Stimulated activated naive B cell treated with anti-CD40 and anti-IgM and Interleukin-4, amounts not matched to agents 10 μg/mL and 1 μg/mL and 100 μg/mL, for 72 hours (primary cell): ENCODE results near the gene ACHE.

Source experiments
- ATAC-seq, 2 donors: fragments of 150-1000 bp; cut with Tn5 transposase; replicated peaks; 2 replicates each; pipeline ENCODE4 v1.10.0; 2021; ENCODE audit warnings: moderate library complexity in 1 of 2
- DNase-seq: peaks from one replicate; pipeline ENCODE4 v3.0.0; 2021
- H3K27ac Mint-ChIP-seq: one replicate; pipeline ENCODE4 v1.8.0; 2022; ENCODE audit warnings: mild to moderate bottlenecking, mixed read lengths
- H3K27me3 Mint-ChIP-seq, 2 donors: one replicate each; pipeline ENCODE4 v1.8.0; 2022; ENCODE audit warnings: mixed read lengths in 2 of 2
- H3K36me3 Mint-ChIP-seq, 2 donors: one replicate each; pipeline ENCODE4 v1.8.0; 2022; ENCODE audit warnings: mixed read lengths in 2 of 2, mild to moderate bottlenecking in 1 of 2
- H3K4me1 Mint-ChIP-seq, 2 donors: one replicate each; pipeline ENCODE4 v1.8.0; 2022; ENCODE audit warnings: mixed read lengths in 2 of 2, mild to moderate bottlenecking in 1 of 2
- H3K4me3 Mint-ChIP-seq, 2 donors: one replicate each; pipeline ENCODE4 v1.8.0; 2022; ENCODE audit warnings: mild to moderate bottlenecking in 2 of 2, mixed read lengths in 2 of 2, moderate library complexity in 1 of 2
- H3K9me3 Mint-ChIP-seq, 2 donors: one replicate each; pipeline ENCODE4 v1.8.0; 2022; ENCODE audit warnings: mixed read lengths in 2 of 2, mild to moderate bottlenecking in 1 of 2

ACHE gene

GRCh38 chr7:100854146-100854895 is 41.4 kb downstream of the ACHE start:
- Mint-ChIP-seq H3K4me1 (peaks cover 22 to 44% of the 10 kb centered on the region in 2 donors), H3K27ac (peak overlapping the region; percentile 37), H3K27me3 (no peaks in the 10 kb centered on the region), H3K9me3 (no peaks in the 10 kb centered on the region), H3K36me3 (peaks cover 24 to 30% of the 10 kb centered on the region in 2 donors), H3K4me3 (peak overlapping the region; percentile 47 to 91)
- ATAC-seq (no peak), DNase-seq (no peak)

- ATAC-seq (peak; percentile 95), DNase-seq (peak; percentile 82)
- peak within 1 kb of the TSS; percentile 89 for H3K27ac Mint-ChIP-seq
- no peaks in the 10 kb centered on the region for H3K27me3 Mint-ChIP-seq
- H3K9me3 Mint-ChIP-seq, result no peaks in the 10 kb centered on the region
- peaks cover 22 to 44% of the 10 kb centered on the region in 2 donors for H3K4me1 Mint-ChIP-seq
- peak within 1 kb of the TSS; percentile 91 to 100 for H3K4me3 Mint-ChIP-seq
- peaks cover 19 to 22% of the 10 kb centered on the region in 2 donors for H3K36me3 Mint-ChIP-seq
These were observed 43.4 kb downstream of the ACHE start, which contains the start of gene SLC12A9 for GRCh38 chr7:100852048-100852872. SLC12A9 (plus strand) TSS chr7:100852713; CDS start chr7:100854198, 1,485 bp downstream.

GRCh38 chr7:100847360-100847759 is 48.3 kb downstream of the ACHE start:
- no peak for DNase-seq
- no peak for ATAC-seq
- Mint-ChIP-seq H3K4me1 (peaks cover 4 to 7% of the 10 kb centered on the region in 2 donors), H3K27ac (no peak overlapping the region), H3K27me3 (no peaks in the 10 kb centered on the region), H3K36me3 (peaks cover 3 to 4% of the 10 kb centered on the region in 2 donors), H3K4me3 (no peak overlapping the region), H3K9me3 (no peaks in the 10 kb centered on the region)

- no peaks in the 10 kb centered on the region for H3K9me3 Mint-ChIP-seq
- H3K4me3 Mint-ChIP-seq, result no peak overlapping the region
- H3K27me3 Mint-ChIP-seq, result no peaks in the 10 kb centered on the region
- DNase-seq, result no peak
- peaks cover 0 to 1% of the 10 kb centered on the region in 2 donors for H3K36me3 Mint-ChIP-seq
- no peak for ATAC-seq
- H3K4me1 Mint-ChIP-seq, result peaks cover 10 to 18% of the 10 kb centered on the region in 2 donors
- H3K27ac Mint-ChIP-seq, result no peak overlapping the region
These were observed 55.1 kb downstream of the ACHE start for GRCh38 chr7:100840470-100841100.
